HepG2 (cell line): ENCODE data around the gene UBE2O. TPM values are rescaled to one million over a fixed set of nuclear protein-coding genes. Genes with fewer than 3 reads are reported as not detected.

Source experiments
- FOSL1 ChIP-seq: sonication (generic); formaldehyde crosslinking; IDR thresholded peaks from 2 replicates; pipeline ENCODE4 v1.9.0; 2021; ENCODE audit warnings: missing genetic modification reagents, borderline replicate concordance
- GATAD1 ChIP-seq: IDR thresholded peaks from 2 replicates; pipeline ENCODE4 v1.6.1; 2016; ENCODE audit warnings: missing genetic modification reagents, missing compliant biosample characterization
- HMG20B ChIP-seq: conservative IDR thresholded peaks from 2 replicates; pipeline ENCODE4 v1.6.1; 2016; ENCODE audit warnings: missing genetic modification reagents, missing compliant biosample characterization
- HMGA1 ChIP-seq: sonication (generic); formaldehyde crosslinking; conservative IDR thresholded peaks from 2 replicates; pipeline ENCODE4 v1.4.0; 2020; ENCODE audit warnings: missing genetic modification reagents
- KLF12 ChIP-seq: sonication (generic); formaldehyde crosslinking; IDR thresholded peaks from 2 replicates; pipeline ENCODE4 v1.4.0; 2020; ENCODE audit warnings: missing genetic modification reagents, borderline replicate concordance
- NCOA2 ChIP-seq: sonication (generic); formaldehyde crosslinking; IDR thresholded peaks from 2 replicates; pipeline ENCODE4 v1.8.0; 2022; ENCODE audit warnings: inconsistent platforms
- PCBP1 ChIP-seq: fragments of 200-400 bp; formaldehyde crosslinking; IDR thresholded peaks from 2 replicates; pipeline ENCODE4 v1.6.1; 2017; ENCODE audit warnings: mild to moderate bottlenecking, low read depth, low read length, borderline replicate concordance
- RARA ChIP-seq: IDR thresholded peaks from 2 replicates; pipeline ENCODE4 v1.6.1; 2016; ENCODE audit warnings: missing genetic modification reagents, missing compliant biosample characterization
- RORA ChIP-seq: sonication (generic); formaldehyde crosslinking; IDR thresholded peaks from 2 replicates; pipeline ENCODE4 v1.5.0; 2020; ENCODE audit warnings: mild to moderate bottlenecking, missing genetic modification reagents, moderate library complexity
- SMARCC2 ChIP-seq: fragments of 450-650 bp; IDR thresholded peaks from 2 replicates; pipeline ENCODE4 v1.6.1; 2017; ENCODE audit warnings: antibody characterized with exemption, mild to moderate bottlenecking
- U2AF2 ChIP-seq: fragments of 200-400 bp; formaldehyde crosslinking; IDR thresholded peaks from 2 replicates; pipeline ENCODE4 v1.6.1; 2017; ENCODE audit warnings: low read depth, mild to moderate bottlenecking, low read length
- ZFY ChIP-seq: sonication (generic); formaldehyde crosslinking; IDR thresholded peaks from 2 replicates; pipeline ENCODE4 v1.4.0; 2020; ENCODE audit warnings: missing genetic modification reagents
- ZNF232 ChIP-seq: sonication (generic); formaldehyde crosslinking; IDR thresholded peaks from 2 replicates; pipeline ENCODE4 v1.4.0; 2020; ENCODE audit warnings: missing genetic modification reagents, borderline replicate concordance
- ZNF431 ChIP-seq: sonication (generic); formaldehyde crosslinking; IDR thresholded peaks from 2 replicates; pipeline ENCODE4 v1.9.0; 2022; ENCODE audit warnings: missing genetic modification reagents, low read depth, mild to moderate bottlenecking, borderline replicate concordance
- ZNF446 ChIP-seq: sonication (generic); formaldehyde crosslinking; IDR thresholded peaks from 2 replicates; pipeline ENCODE4 v1.5.0; 2020; ENCODE audit warnings: mild to moderate bottlenecking, missing genetic modification reagents
- ZNF619 ChIP-seq: sonication (generic); formaldehyde crosslinking; IDR thresholded peaks from 2 replicates; pipeline ENCODE4 v1.4.0; 2020; ENCODE audit warnings: mild to moderate bottlenecking, missing genetic modification reagents
- ZNF7 ChIP-seq: IDR thresholded peaks from 2 replicates; pipeline ENCODE4 v1.6.1; 2016; ENCODE audit warnings: missing biosample characterization, missing genetic modification reagents
- ZNF749 ChIP-seq: sonication (generic); formaldehyde crosslinking; IDR thresholded peaks from 2 replicates; pipeline ENCODE4 v1.8.0; 2022; ENCODE audit warnings: mild to moderate bottlenecking, missing genetic modification reagents, moderate library complexity, borderline replicate concordance
- polyA plus RNA-seq, 8 experiments: library from polyadenylated mRNA; depleted of rRNA in 3 of 8; stranded (reverse) in 7 of 8; unstranded in 1 of 8; fragments of >200 nt; fragmentation: Illumina TruSeq in 4 of 8; extraction: Trizol in 4 of 8; gene quantifications; 2 replicates each; pipeline versions ENCODE4 v1.2.1 to v1.2.3, GENCODE V29; 2011 to 2016; ENCODE audit warnings: low read depth in 4 of 8, missing spikeins in 1 of 8, mixed read lengths in 1 of 8; ENCODE audit not compliant: insufficient read depth in 1 of 8
- total RNA-seq, 5 experiments: library from RNA; depleted of rRNA; stranded (reverse); fragments of >200 nt; fragmentation: Illumina TruSeq; extraction: Trizol; gene quantifications; 2 replicates each; pipeline ENCODE4 v1.2.3, GENCODE V29; 2016; ENCODE audit warnings: low read depth in 1 of 5
- TF ChIP-seq, protein P1 (sequence below): sonication (generic); formaldehyde crosslinking; IDR thresholded peaks from 2 replicates; pipeline ENCODE4 v1.4.0; 2020; ENCODE audit warnings: mild to moderate bottlenecking, missing genetic modification reagents
- TF ChIP-seq, protein P2 (sequence below): sonication (generic); formaldehyde crosslinking; IDR thresholded peaks from 2 replicates; pipeline ENCODE4 v1.4.0; 2020; ENCODE audit warnings: missing genetic modification reagents
- TF ChIP-seq, protein P3 (sequence below): sonication (generic); formaldehyde crosslinking; IDR thresholded peaks from 2 replicates; pipeline ENCODE4 v1.5.1; 2020; ENCODE audit warnings: missing genetic modification reagents, mild to moderate bottlenecking, borderline replicate concordance

The UBE2O gene
- total and polyA plus RNA-seq, 2 of the 13 experiments (the other 11 are each of a cell fraction or from before 2014, with no cell fraction given): 21.5 to 23.5 TPM

DNA sequence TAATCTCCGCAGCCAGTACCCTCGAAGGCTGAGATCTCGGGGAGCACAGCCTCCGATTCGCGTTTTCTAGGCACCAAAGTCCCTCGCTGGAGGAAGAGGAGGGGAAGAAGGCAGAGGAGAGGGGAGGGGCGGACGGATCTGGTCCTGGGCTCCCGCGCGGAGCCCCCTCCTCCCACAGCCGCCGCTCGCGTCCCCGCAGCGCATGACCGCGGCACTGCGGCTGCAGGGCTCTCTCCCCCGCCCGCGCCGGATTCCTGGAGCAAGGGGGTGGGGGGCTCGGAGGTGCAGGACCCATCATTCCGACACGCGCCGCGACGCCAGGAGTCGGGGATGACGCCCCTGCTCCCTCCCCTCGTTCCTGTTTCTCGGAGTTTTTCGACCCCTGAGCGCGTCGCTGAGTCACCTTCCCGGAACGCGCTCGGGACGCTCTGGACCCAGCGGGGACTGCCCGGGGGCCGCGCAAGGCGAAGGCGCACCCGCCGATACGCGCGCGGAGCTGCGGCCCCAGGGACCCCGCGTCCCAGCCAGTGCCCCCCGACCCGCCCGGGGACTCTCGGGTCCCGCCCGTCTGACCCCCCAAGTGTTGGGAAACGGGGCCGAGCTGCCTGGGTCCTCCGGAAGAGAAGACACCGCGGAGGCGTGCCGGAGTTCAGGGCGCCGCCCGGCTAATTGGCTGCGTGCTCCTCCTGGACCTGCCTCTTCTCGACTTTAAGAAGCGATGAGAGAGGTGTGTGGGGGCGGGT lies 70.0 kb downstream of the UBE2O start (continued):
- TF ChIP-seq ZNF619 (CRISPR knock-in tag) (no peak), ZNF749 (CRISPR knock-in tag) (peak; percentile 61), HMGA1 (CRISPR knock-in tag) (no peak), ZNF232 (CRISPR knock-in tag) (no peak; the same call in 1 of the 2 replicates), ZNF446 (CRISPR knock-in tag) (peak; percentile 95), ZNF7 (no peak; the same call in 1 of the 2 replicates), RARA (peak; percentile 76; the same call in 1 of the 2 replicates), ZNF431 (CRISPR knock-in tag) (peak; percentile 60; the same call in 1 of the 2 replicates), KLF12 (CRISPR knock-in tag) (peak; percentile 25; the same call in 1 of the 2 replicates), HMG20B (CRISPR knock-in tag) (peak; percentile 50; the same call in 1 of the 2 replicates), GATAD1 (peak; percentile 26; the same call in 1 of the 2 replicates), U2AF2 (no peak), SMARCC2 (no peak), ZFY (CRISPR knock-in tag) (peak; percentile 64), PCBP1 (no peak), FOSL1 (CRISPR knock-in tag) (peak; percentile 87), RORA (no peak), NCOA2 (CRISPR knock-in tag) (peak; percentile 32; the same call in 1 of the 2 replicates)
- TF ChIP-seq, protein P1, sequence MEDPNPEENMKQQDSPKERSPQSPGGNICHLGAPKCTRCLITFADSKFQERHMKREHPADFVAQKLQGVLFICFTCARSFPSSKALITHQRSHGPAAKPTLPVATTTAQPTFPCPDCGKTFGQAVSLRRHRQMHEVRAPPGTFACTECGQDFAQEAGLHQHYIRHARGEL: no peak
- TF ChIP-seq, protein P2, sequence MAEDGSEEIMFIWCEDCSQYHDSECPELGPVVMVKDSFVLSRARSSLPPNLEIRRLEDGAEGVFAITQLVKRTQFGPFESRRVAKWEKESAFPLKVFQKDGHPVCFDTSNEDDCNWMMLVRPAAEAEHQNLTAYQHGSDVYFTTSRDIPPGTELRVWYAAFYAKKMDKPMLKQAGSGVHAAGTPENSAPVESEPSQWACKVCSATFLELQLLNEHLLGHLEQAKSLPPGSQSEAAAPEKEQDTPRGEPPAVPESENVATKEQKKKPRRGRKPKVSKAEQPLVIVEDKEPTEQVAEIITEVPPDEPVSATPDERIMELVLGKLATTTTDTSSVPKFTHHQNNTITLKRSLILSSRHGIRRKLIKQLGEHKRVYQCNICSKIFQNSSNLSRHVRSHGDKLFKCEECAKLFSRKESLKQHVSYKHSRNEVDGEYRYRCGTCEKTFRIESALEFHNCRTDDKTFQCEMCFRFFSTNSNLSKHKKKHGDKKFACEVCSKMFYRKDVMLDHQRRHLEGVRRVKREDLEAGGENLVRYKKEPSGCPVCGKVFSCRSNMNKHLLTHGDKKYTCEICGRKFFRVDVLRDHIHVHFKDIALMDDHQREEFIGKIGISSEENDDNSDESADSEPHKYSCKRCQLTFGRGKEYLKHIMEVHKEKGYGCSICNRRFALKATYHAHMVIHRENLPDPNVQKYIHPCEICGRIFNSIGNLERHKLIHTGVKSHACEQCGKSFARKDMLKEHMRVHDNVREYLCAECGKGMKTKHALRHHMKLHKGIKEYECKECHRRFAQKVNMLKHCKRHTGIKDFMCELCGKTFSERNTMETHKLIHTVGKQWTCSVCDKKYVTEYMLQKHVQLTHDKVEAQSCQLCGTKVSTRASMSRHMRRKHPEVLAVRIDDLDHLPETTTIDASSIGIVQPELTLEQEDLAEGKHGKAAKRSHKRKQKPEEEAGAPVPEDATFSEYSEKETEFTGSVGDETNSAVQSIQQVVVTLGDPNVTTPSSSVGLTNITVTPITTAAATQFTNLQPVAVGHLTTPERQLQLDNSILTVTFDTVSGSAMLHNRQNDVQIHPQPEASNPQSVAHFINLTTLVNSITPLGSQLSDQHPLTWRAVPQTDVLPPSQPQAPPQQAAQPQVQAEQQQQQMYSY (CRISPR knock-in tag): no peak
- TF ChIP-seq, protein P3, sequence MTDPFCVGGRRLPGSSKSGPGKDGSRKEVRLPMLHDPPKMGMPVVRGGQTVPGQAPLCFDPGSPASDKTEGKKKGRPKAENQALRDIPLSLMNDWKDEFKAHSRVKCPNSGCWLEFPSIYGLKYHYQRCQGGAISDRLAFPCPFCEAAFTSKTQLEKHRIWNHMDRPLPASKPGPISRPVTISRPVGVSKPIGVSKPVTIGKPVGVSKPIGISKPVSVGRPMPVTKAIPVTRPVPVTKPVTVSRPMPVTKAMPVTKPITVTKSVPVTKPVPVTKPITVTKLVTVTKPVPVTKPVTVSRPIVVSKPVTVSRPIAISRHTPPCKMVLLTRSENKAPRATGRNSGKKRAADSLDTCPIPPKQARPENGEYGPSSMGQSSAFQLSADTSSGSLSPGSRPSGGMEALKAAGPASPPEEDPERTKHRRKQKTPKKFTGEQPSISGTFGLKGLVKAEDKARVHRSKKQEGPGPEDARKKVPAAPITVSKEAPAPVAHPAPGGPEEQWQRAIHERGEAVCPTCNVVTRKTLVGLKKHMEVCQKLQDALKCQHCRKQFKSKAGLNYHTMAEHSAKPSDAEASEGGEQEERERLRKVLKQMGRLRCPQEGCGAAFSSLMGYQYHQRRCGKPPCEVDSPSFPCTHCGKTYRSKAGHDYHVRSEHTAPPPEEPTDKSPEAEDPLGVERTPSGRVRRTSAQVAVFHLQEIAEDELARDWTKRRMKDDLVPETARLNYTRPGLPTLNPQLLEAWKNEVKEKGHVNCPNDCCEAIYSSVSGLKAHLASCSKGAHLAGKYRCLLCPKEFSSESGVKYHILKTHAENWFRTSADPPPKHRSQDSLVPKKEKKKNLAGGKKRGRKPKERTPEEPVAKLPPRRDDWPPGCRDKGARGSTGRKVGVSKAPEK: no peak
